PFSK-1 (cell line): ENCODE measurements around the gene LRRTM1.

ENCODE experiments used
- POLR2AphosphoS5 ChIP-seq: IDR thresholded peaks from 2 replicates; pipeline ENCODE4 v1.6.1; 2012; ENCODE audit warnings: low read depth, mild to moderate bottlenecking, control low read depth, low read length, moderate library complexity
- REST ChIP-seq, 2 experiments: IDR thresholded peaks; 2 replicates each; pipeline versions ENCODE4 v1.6.1 to v1.8.0; 2011 to 2012; ENCODE audit warnings: low read depth in 2 of 2, low read length in 2 of 2, control low read depth in 1 of 2, inconsistent platforms in 1 of 2, mild to moderate bottlenecking in 1 of 2, moderate library complexity in 1 of 2; ENCODE audit not compliant: insufficient read depth in 1 of 2
- SIN3A ChIP-seq: IDR thresholded peaks from 2 replicates; pipeline ENCODE4 v1.6.1; 2012; ENCODE audit warnings: mild to moderate bottlenecking, low read length, moderate library complexity, borderline replicate concordance; ENCODE audit not compliant: insufficient read depth

- TF ChIP-seq REST (IDR thresholded peaks at IDR 0.05; ENCODE audit: insufficient read depth in 1 of 2, low read depth in 2 of 2, low read length in 2 of 2) = no peak
- TF ChIP-seq POLR2AphosphoS5 = no peak
- no peak for TF ChIP-seq SIN3A
Measured at GRCh38 chr2:80330527-80331450, 26.2 kb upstream of the LRRTM1 start.
